HG03558 (cell line): Measurements from ENCODE around the gene NOL4L.

Source experiments
- ATAC-seq: cut with Tn5 transposase; IDR thresholded peaks from one replicate; pipeline ENCODE4 v1.9.1; 2021; ENCODE audit warnings: moderate number of reproducible peaks; ENCODE audit not compliant: unreplicated experiment; ENCODE audit errors: extremely low read depth

NOL4L gene

GRCh38 chr20:32488066-32488838 lies 96.9 kb downstream of the NOL4L start:
- ATAC-seq = no peak

GRCh38 chr20:32487381-32487780 lies 97.8 kb downstream of the NOL4L start:
- ATAC-seq = no peak

- ATAC-seq = no peak
These were observed 99.2 kb downstream of the NOL4L start for GRCh38 chr20:32485770-32486478.

- no peak for ATAC-seq
These were observed 100.0 kb downstream of the NOL4L start for GRCh38 chr20:32484958-32485769.

GRCh38 chr20:32484225-32484957 lies 100.7 kb downstream of the NOL4L start:
- no peak for ATAC-seq

GRCh38 chr20:32483351-32484224 lies 101.5 kb downstream of the NOL4L start:
- no peak for ATAC-seq

GRCh38 chr20:32482442-32483261 lies 102.5 kb downstream of the NOL4L start:
- ATAC-seq = no peak

- no peak for ATAC-seq
These were observed 103.0 kb downstream of the NOL4L start for GRCh38 chr20:32482143-32482441.

GRCh38 chr20:32481311-32482142 lies 103.6 kb downstream of the NOL4L start:
- ATAC-seq = no peak

GRCh38 chr20:32480371-32481241 lies 104.5 kb downstream of the NOL4L start:
- ATAC-seq = no peak

GRCh38 chr20:32479697-32480171 lies 105.4 kb downstream of the NOL4L start:
- ATAC-seq = no peak

- no peak for ATAC-seq
These were observed 106.1 kb downstream of the NOL4L start for GRCh38 chr20:32479012-32479411.

- ATAC-seq = no peak
These were observed 106.6 kb downstream of the NOL4L start for GRCh38 chr20:32478576-32478975.

GRCh38 chr20:32477594-32478512 lies 107.3 kb downstream of the NOL4L start:
- ATAC-seq = no peak

- no peak for ATAC-seq
These were observed 108.2 kb downstream of the NOL4L start for GRCh38 chr20:32476684-32477593.
